ENCODE measurements around the gene THSD7B. TPM values are rescaled to one million over a fixed set of nuclear protein-coding genes. Genes with fewer than 3 reads are reported as not detected.

The THSD7B gene
- polyA plus RNA-seq, 1 donor from 2014 or later: 0.46 TPM

GRCh38 chr2:137535897-137536296, 770.6 kb downstream of the THSD7B start:
- no peak overlapping the region for H2AFZ ChIP-seq (ENCODE audit: low read depth, low read length)

DNA sequence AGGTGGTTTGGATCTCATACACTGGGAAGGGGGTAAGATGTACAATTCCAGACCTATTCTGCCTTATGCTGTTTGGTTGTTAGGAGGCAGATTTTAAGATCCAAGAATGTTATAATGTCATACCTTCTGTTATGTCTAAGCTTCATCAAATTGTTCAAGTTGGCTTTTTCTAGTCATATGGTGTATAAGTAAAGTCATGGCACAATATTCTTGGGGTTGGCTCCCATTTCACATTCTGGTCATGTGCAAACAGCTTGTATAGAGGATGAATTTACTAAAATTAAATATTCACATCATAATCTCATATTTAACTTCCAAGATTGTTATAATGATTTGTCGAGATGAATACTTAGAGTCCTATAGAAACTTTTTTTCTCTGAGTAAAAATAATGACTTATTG, 774.0 kb downstream of the THSD7B start:
- Histone ChIP-seq H3K4me3 (ENCODE audit: low read length) (no peak overlapping the region), H3K9ac (ENCODE audit: low read length) (no peak overlapping the region), H3K36me3 (ENCODE audit: insufficient read depth, low read length) (no peaks in the 10 kb centered on the region), H3K9me2 (ENCODE audit: insufficient read depth, low read length) (no peaks in the 10 kb centered on the region), H2AFZ (ENCODE audit: low read depth, low read length) (no peak overlapping the region), H3K9me3 (ENCODE audit: low read length) (no peaks in the 10 kb centered on the region), H3K27me3 (ENCODE audit: insufficient read depth, low read depth, low read length) (no peaks in the 10 kb centered on the region), H3K4me2 (ENCODE audit: low read length) (no peak overlapping the region), H4K20me1 (ENCODE audit: insufficient read depth) (no peaks in the 10 kb centered on the region), H3K79me2 (replicated peaks; ENCODE audit: insufficient read depth, low read length) (no peaks in the 10 kb centered on the region), H3K27ac (ENCODE audit: low read length) (no peak overlapping the region), H3F3A (ENCODE audit: insufficient read depth, low read length, poor library complexity, severe bottlenecking) (no peaks in the 10 kb centered on the region)
- TF ChIP-seq EZH2 (IDR thresholded peaks at IDR 0.05; ENCODE audit: borderline replicate concordance, insufficient read depth, low read length, poor library complexity, severe bottlenecking): no peak
- TF ChIP-seq SMC3 (conservative IDR thresholded peaks at IDR 0.05; ENCODE audit: poor library complexity): no peak
- TF ChIP-seq RAD21 (conservative IDR thresholded peaks at IDR 0.05): no peak
- TF ChIP-seq MXI1 (conservative IDR thresholded peaks at IDR 0.05; ENCODE audit: poor library complexity, severe bottlenecking): no peak

More at GRCh38 chr2:137535897-137536296, 770.6 kb downstream of the THSD7B start:
- TF ChIP-seq RAD21 (conservative IDR thresholded peaks at IDR 0.05): no peak
- no peak for TF ChIP-seq SMC3 (conservative IDR thresholded peaks at IDR 0.05; ENCODE audit: poor library complexity)
- TF ChIP-seq, protein P1, sequence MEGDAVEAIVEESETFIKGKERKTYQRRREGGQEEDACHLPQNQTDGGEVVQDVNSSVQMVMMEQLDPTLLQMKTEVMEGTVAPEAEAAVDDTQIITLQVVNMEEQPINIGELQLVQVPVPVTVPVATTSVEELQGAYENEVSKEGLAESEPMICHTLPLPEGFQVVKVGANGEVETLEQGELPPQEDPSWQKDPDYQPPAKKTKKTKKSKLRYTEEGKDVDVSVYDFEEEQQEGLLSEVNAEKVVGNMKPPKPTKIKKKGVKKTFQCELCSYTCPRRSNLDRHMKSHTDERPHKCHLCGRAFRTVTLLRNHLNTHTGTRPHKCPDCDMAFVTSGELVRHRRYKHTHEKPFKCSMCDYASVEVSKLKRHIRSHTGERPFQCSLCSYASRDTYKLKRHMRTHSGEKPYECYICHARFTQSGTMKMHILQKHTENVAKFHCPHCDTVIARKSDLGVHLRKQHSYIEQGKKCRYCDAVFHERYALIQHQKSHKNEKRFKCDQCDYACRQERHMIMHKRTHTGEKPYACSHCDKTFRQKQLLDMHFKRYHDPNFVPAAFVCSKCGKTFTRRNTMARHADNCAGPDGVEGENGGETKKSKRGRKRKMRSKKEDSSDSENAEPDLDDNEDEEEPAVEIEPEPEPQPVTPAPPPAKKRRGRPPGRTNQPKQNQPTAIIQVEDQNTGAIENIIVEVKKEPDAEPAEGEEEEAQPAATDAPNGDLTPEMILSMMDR (IDR thresholded peaks at IDR 0.05; ENCODE audit: poor library complexity, severe bottlenecking): no peak
- TF ChIP-seq MXI1 (conservative IDR thresholded peaks at IDR 0.05; ENCODE audit: poor library complexity, severe bottlenecking): no peak
- no peak for TF ChIP-seq EZH2 (IDR thresholded peaks at IDR 0.05; ENCODE audit: borderline replicate concordance, insufficient read depth, low read length, poor library complexity, severe bottlenecking)
- TF ChIP-seq REST (IDR thresholded peaks at IDR 0.05; ENCODE audit: borderline replicate concordance): no peak
- no peak for TF ChIP-seq EP300 (conservative IDR thresholded peaks at IDR 0.05; ENCODE audit: poor library complexity, severe bottlenecking)
- no peak for TF ChIP-seq TAF1 (IDR thresholded peaks at IDR 0.05; ENCODE audit: low read depth)
- TF ChIP-seq POLR2AphosphoS5 (IDR thresholded peaks at IDR 0.05): no peak
- no peaks in the 10 kb centered on the region for H3K9me2 ChIP-seq (ENCODE audit: insufficient read depth, low read length)
- no peaks in the 10 kb centered on the region for H4K20me1 ChIP-seq (ENCODE audit: insufficient read depth)
- no peaks in the 10 kb centered on the region for H3K27me3 ChIP-seq (ENCODE audit: insufficient read depth, low read depth, low read length)
- no peaks in the 10 kb centered on the region for H3K9me3 ChIP-seq (ENCODE audit: low read length)
- H3K27ac ChIP-seq (ENCODE audit: low read length): no peak overlapping the region
- H3K36me3 ChIP-seq (ENCODE audit: insufficient read depth, low read length): no peaks in the 10 kb centered on the region
- no peak overlapping the region for H3K9ac ChIP-seq (ENCODE audit: low read length)
- H3K4me3 ChIP-seq (ENCODE audit: low read length): no peak overlapping the region
- no peak overlapping the region for H3K4me2 ChIP-seq (ENCODE audit: low read length)
- no peaks in the 10 kb centered on the region for H3K79me2 ChIP-seq (replicated peaks; ENCODE audit: insufficient read depth, low read length)
- H3F3A ChIP-seq (ENCODE audit: insufficient read depth, low read length, poor library complexity, severe bottlenecking): no peaks in the 10 kb centered on the region
